HG02763 (cell line): ENCODE results near the gene KRTAP10-3.

Experiments
- ATAC-seq: cut with Tn5 transposase; IDR thresholded peaks from one replicate; pipeline ENCODE4 v1.9.1; 2021; ENCODE audit warnings: mild to moderate bottlenecking, moderate library complexity; ENCODE audit not compliant: unreplicated experiment

KRTAP10-3 gene

GRCh38 chr21:44530903-44531605 lies 27.5 kb downstream of the KRTAP10-3 start:
- no peak for ATAC-seq

- ATAC-seq, result no peak
These were observed 28.2 kb downstream of the KRTAP10-3 start for GRCh38 chr21:44530221-44530902.

GRCh38 chr21:44529503-44530125 lies 29.0 kb downstream of the KRTAP10-3 start:
- no peak for ATAC-seq

- no peak for ATAC-seq
These were observed 29.6 kb downstream of the KRTAP10-3 start for GRCh38 chr21:44529011-44529421.

GRCh38 chr21:44528634-44528995 lies 30.0 kb downstream of the KRTAP10-3 start:
- no peak for ATAC-seq

- no peak for ATAC-seq
These were observed 30.5 kb downstream of the KRTAP10-3 start for GRCh38 chr21:44527983-44528633.

- no peak for ATAC-seq
These were observed 31.2 kb downstream of the KRTAP10-3 start for GRCh38 chr21:44527156-44527982.

- no peak for ATAC-seq
These were observed 32.2 kb downstream of the KRTAP10-3 start for GRCh38 chr21:44526096-44526997.

GRCh38 chr21:44525391-44526095 lies 33.1 kb downstream of the KRTAP10-3 start:
- no peak for ATAC-seq

- ATAC-seq, result no peak
These were observed 33.9 kb downstream of the KRTAP10-3 start for GRCh38 chr21:44524414-44525371.

GRCh38 chr21:44523567-44524413 lies 34.8 kb downstream of the KRTAP10-3 start:
- no peak for ATAC-seq

GRCh38 chr21:44522753-44523204 lies 35.8 kb downstream of the KRTAP10-3 start:
- no peak for ATAC-seq

- no peak for ATAC-seq
These were observed 36.5 kb downstream of the KRTAP10-3 start for GRCh38 chr21:44521928-44522752.

GRCh38 chr21:44521301-44521927 lies 37.2 kb downstream of the KRTAP10-3 start:
- no peak for ATAC-seq
